H1 (cell line): ENCODE results near the gene AP1M1. TPM values are rescaled to one million over a fixed set of nuclear protein-coding genes. Genes with fewer than 3 reads are reported as not detected.

ENCODE experiments used
- HDAC6 ChIP-seq: IDR thresholded peaks from one replicate; pipeline ENCODE4 v1.7.1; 2012; ENCODE audit warnings: low read depth, mild to moderate bottlenecking, inconsistent platforms, low read length, moderate library complexity
- KDM5A ChIP-seq: fragments of 200-600 bp; IDR thresholded peaks from 2 replicates; pipeline ENCODE4 v1.7.1; 2012; ENCODE audit warnings: mild to moderate bottlenecking, low read length, inconsistent platforms, mixed read lengths
- NANOG ChIP-seq: IDR thresholded peaks from 2 replicates; pipeline ENCODE4 v1.6.1; 2011; ENCODE audit warnings: low read length, low read depth, mild to moderate bottlenecking, inconsistent platforms; ENCODE audit not compliant: insufficient read depth, poor library complexity, severe bottlenecking
- SIN3A ChIP-seq, 2 experiments: IDR thresholded peaks in 1 of 2; conservative IDR thresholded peaks in 1 of 2; 2 replicates each; pipeline ENCODE4 v1.6.1; 2011 to 2012; ENCODE audit warnings: low read length in 2 of 2, improper control_type of control experiment in 1 of 2, low read depth in 1 of 2, mild to moderate bottlenecking in 1 of 2
- TBP ChIP-seq: IDR thresholded peaks from 2 replicates; pipeline ENCODE4 v1.6.1; 2011; ENCODE audit warnings: low read depth, low read length, improper control_type of control experiment
- polyA plus RNA-seq, 7 experiments: library from polyadenylated mRNA; depleted of rRNA in 3 of 7; stranded (reverse) in 5 of 7; unstranded in 2 of 7; fragments of >200 nt in 5 of 7; fragments of 200-250 nt in 2 of 7; gene quantifications; 1 replicate in 5 of 7; 2 replicates in 1 of 7; 4 replicates in 1 of 7; pipeline versions ENCODE4 v1.2.1 to v1.2.3, GENCODE V29; 2011 to 2013; ENCODE audit warnings: missing spikeins in 2 of 7, mixed read lengths in 2 of 7
- total RNA-seq: library from RNA; stranded (reverse); fragmentation: NEBNext Ultra II Directional; extraction: Animal tissue kit (Norgen Biotek cat#: 25700); gene quantifications from 2 replicates; pipeline ENCODE4 v1.2.1, GENCODE V29; 2021
- TF ChIP-seq, protein P1 (sequence below), 3 experiments: IDR thresholded peaks; 1 replicate in 2 of 3; 2 replicates in 1 of 3; pipeline versions ENCODE4 v1.5.1 to v1.6.1; 2011; ENCODE audit warnings: low read length in 3 of 3, mild to moderate bottlenecking in 3 of 3, inconsistent platforms in 2 of 3, low read depth in 1 of 3, moderate library complexity in 1 of 3; ENCODE audit not compliant: insufficient read depth in 1 of 3; ENCODE audit errors: control extremely low read depth in 1 of 3
- TF ChIP-seq, protein P2 (sequence below): IDR thresholded peaks from 2 replicates; pipeline ENCODE4 v1.6.1; 2011; ENCODE audit warnings: low read length, improper control_type of control experiment

Gene AP1M1
- total and polyA plus RNA-seq, 2 of the 8 experiments (the other 6 are each of a cell fraction or from before 2014, with no cell fraction given) = 30.9 to 37.5 TPM

- no peak for TF ChIP-seq KDM5A
- no peak for TF ChIP-seq TBP
- TF ChIP-seq HDAC6 = no peak
- TF ChIP-seq, protein P1, sequence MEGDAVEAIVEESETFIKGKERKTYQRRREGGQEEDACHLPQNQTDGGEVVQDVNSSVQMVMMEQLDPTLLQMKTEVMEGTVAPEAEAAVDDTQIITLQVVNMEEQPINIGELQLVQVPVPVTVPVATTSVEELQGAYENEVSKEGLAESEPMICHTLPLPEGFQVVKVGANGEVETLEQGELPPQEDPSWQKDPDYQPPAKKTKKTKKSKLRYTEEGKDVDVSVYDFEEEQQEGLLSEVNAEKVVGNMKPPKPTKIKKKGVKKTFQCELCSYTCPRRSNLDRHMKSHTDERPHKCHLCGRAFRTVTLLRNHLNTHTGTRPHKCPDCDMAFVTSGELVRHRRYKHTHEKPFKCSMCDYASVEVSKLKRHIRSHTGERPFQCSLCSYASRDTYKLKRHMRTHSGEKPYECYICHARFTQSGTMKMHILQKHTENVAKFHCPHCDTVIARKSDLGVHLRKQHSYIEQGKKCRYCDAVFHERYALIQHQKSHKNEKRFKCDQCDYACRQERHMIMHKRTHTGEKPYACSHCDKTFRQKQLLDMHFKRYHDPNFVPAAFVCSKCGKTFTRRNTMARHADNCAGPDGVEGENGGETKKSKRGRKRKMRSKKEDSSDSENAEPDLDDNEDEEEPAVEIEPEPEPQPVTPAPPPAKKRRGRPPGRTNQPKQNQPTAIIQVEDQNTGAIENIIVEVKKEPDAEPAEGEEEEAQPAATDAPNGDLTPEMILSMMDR (IDR thresholded peaks at IDR 0.05; ENCODE audit: control extremely low read depth in 1 of 3, insufficient read depth in 1 of 3, low read depth in 1 of 3, low read length in 3 of 3) = no peak
- no peak for TF ChIP-seq NANOG
- TF ChIP-seq SIN3A (conservative IDR thresholded peaks at IDR 0.05 in 1 of 2, IDR thresholded peaks at IDR 0.05 in 1 of 2; ENCODE audit: low read depth in 1 of 2, low read length in 2 of 2) = no peak
- TF ChIP-seq, protein P2, sequence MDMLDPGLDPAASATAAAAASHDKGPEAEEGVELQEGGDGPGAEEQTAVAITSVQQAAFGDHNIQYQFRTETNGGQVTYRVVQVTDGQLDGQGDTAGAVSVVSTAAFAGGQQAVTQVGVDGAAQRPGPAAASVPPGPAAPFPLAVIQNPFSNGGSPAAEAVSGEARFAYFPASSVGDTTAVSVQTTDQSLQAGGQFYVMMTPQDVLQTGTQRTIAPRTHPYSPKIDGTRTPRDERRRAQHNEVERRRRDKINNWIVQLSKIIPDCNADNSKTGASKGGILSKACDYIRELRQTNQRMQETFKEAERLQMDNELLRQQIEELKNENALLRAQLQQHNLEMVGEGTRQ = no peak
Measured at GRCh38 chr19:16216744-16217670, 19.3 kb downstream of the AP1M1 start (continued).
